Erythroblast (primary cell): ENCODE data around the gene UGT1A10.
"Not testable (repeated sequence)": the region's sequence is repeated elsewhere in the genome, so short reads cannot be mapped to it uniquely, and the experiment has no call there.

Experiments
- GATA1 ChIP-seq: IDR thresholded peaks from 2 replicates; pipeline ENCODE4 v1.6.1; 2011; ENCODE audit warnings: low read depth, mild to moderate bottlenecking, control low read depth, low read length, moderate library complexity
- POLR2A ChIP-seq: IDR thresholded peaks from 2 replicates; pipeline ENCODE4 v1.6.1; 2011; ENCODE audit warnings: mild to moderate bottlenecking, low read length

GRCh38 chr2:233736868-233737653 is 100.8 kb downstream of the UGT1A10 start:
- not testable (repeated sequence) for TF ChIP-seq POLR2A, GATA1
